ENCODE measurements around the gene RC3H2.

GRCh38 chr9:122819326-122819725 lies 85.8 kb downstream of the RC3H2 start:
- TF ChIP-seq CTCF (IDR thresholded peaks at IDR 0.05) (no peak), POLR2A (IDR thresholded peaks at IDR 0.05) (no peak)

Data from right lobe of liver (tissue), 4 donors.